Transverse colon (tissue), 4 donors: Measurements from ENCODE around the gene ZBTB46.

Source experiments
- EP300 ChIP-seq: sonication (generic); formaldehyde crosslinking; IDR thresholded peaks from one replicate; pipeline ENCODE4 v1.6.1; 2017; ENCODE audit warnings: antibody characterized with exemption, low read depth
- POLR2A ChIP-seq: fragments of 450-650 bp; IDR thresholded peaks from one replicate; pipeline ENCODE4 v1.6.1; 2016; ENCODE audit warnings: antibody characterized with exemption, mild to moderate bottlenecking, moderate library complexity
- POLR2AphosphoS5 ChIP-seq, 3 donors: sonication (generic); formaldehyde crosslinking; IDR thresholded peaks; one replicate each; pipeline ENCODE4 v1.6.1; 2016; ENCODE audit warnings: antibody characterized with exemption in 3 of 3
- TF ChIP-seq, protein P1 (sequence below), 5 experiments: fragments of 200-600 bp in 3 of 5; fragments of 450-650 bp in 2 of 5; sonication (generic) in 3 of 5; IDR thresholded peaks; 1 replicate in 2 of 5; 2 replicates in 3 of 5; pipeline ENCODE4 v1.5.1; 2016 to 2017; ENCODE audit warnings: antibody characterized with exemption in 5 of 5, inconsistent platforms in 3 of 5, mild to moderate bottlenecking in 2 of 5, moderate library complexity in 1 of 5

DNA sequence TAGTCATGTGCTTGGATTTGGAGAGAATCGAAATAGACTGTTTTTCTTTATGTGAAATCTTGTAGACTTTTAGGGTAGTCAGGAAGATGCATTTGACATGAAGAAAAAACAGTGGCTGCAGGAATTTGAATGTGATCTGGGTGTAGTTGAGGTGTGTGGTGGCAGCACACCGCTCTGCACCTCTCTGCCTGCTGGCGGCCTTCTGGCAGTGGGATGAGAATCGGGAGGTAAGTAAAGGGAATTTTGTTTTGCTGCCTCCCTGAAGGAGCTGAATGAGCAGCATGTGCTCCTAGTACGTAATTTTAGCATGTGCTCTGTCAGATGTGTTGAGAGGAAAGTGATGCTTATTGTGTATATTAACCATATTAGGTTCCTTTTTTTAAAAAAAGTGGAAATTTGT lies 37.2 kb upstream of the ZBTB46 start:
- TF ChIP-seq, protein P1, sequence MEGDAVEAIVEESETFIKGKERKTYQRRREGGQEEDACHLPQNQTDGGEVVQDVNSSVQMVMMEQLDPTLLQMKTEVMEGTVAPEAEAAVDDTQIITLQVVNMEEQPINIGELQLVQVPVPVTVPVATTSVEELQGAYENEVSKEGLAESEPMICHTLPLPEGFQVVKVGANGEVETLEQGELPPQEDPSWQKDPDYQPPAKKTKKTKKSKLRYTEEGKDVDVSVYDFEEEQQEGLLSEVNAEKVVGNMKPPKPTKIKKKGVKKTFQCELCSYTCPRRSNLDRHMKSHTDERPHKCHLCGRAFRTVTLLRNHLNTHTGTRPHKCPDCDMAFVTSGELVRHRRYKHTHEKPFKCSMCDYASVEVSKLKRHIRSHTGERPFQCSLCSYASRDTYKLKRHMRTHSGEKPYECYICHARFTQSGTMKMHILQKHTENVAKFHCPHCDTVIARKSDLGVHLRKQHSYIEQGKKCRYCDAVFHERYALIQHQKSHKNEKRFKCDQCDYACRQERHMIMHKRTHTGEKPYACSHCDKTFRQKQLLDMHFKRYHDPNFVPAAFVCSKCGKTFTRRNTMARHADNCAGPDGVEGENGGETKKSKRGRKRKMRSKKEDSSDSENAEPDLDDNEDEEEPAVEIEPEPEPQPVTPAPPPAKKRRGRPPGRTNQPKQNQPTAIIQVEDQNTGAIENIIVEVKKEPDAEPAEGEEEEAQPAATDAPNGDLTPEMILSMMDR (IDR thresholded peaks at IDR 0.05): no peak
- TF ChIP-seq POLR2A: no peak
- TF ChIP-seq POLR2AphosphoS5 (IDR thresholded peaks at IDR 0.05): no peak
- TF ChIP-seq EP300: no peak
